Measurements from ENCODE around the gene PDE4D. TPM values are rescaled to one million over a fixed set of nuclear protein-coding genes. Genes with fewer than 3 reads are reported as not detected.
A peak's percentile ranks its signal among the peaks of the same experiment; 100 is the strongest.

Gene PDE4D
- total RNA-seq, 4 donors from 2014 or later, result 35.0 to 121 (median 63.4) TPM

GRCh38 chr5:59040024-59040803 lies 853.3 kb downstream of the PDE4D start:
- no peak for TF ChIP-seq POLR2A (IDR thresholded peaks at IDR 0.05)
- peak; percentile 8 for TF ChIP-seq POLR2AphosphoS5 (IDR thresholded peaks at IDR 0.05)
- no peak for TF ChIP-seq EP300 (IDR thresholded peaks at IDR 0.05)
- H3K27me3 ChIP-seq, result no peaks in the 10 kb centered on the region
- H3K36me3 ChIP-seq, result no peaks in the 10 kb centered on the region
- WGBS, 2 donors (ENCODE audit: low coverage in 1 of 2), result 46 to 57% methylated on average over 4 to 8 of the region's 13 CpGs
- no peaks in the 10 kb centered on the region for H3K9me3 ChIP-seq
- H3K4me3 ChIP-seq, result peak overlapping the region; percentile 45 to 75
- ATAC-seq, result peak; percentile 66
- H3K27ac ChIP-seq, result peak overlapping the region; percentile 1 to 86 (median 76)
- H3K4me1 ChIP-seq, result peaks cover 0 to 61% (median 3%) of the 10 kb centered on the region in 3 donors

GRCh38 chr5:59039296-59040023 lies 854.1 kb downstream of the PDE4D start:
- H3K27me3 ChIP-seq, result no peaks in the 10 kb centered on the region
- H3K4me3 ChIP-seq, result peak overlapping the region; percentile 45 to 75
- peak in 1 of 4 experiments; percentile 2 for TF ChIP-seq CTCF (IDR thresholded peaks at IDR 0.05)
- peak; percentile 62 for TF ChIP-seq POLR2AphosphoS5 (IDR thresholded peaks at IDR 0.05)
- no peak for TF ChIP-seq EP300 (IDR thresholded peaks at IDR 0.05)
- peak; percentile 49 to 60 for TF ChIP-seq POLR2A (IDR thresholded peaks at IDR 0.05)
- no peaks in the 10 kb centered on the region for H3K9me3 ChIP-seq
- ATAC-seq, result peak; percentile 80
- no peaks in the 10 kb centered on the region for H3K36me3 ChIP-seq
- WGBS, 2 donors (ENCODE audit: low coverage in 1 of 2), result 0% methylated on average over 4 to 20 of the region's 87 CpGs
- H3K4me1 ChIP-seq, result peaks cover 0 to 69% (median 3%) of the 10 kb centered on the region in 3 donors
- H3K27ac ChIP-seq, result peak overlapping the region; percentile 1 to 86 (median 76)

- no peaks in the 10 kb centered on the region for H3K9me3 ChIP-seq
- peaks cover 0 to 72% (median 3%) of the 10 kb centered on the region in 3 donors for H3K4me1 ChIP-seq
- H3K27me3 ChIP-seq, result no peaks in the 10 kb centered on the region
- H3K4me3 ChIP-seq, result peak overlapping the region; percentile 45 to 75
- 0 to 60% methylated on average over 2 to 4 of the region's 35 CpGs for WGBS, 2 donors (ENCODE audit: low coverage in 1 of 2)
- no peak for TF ChIP-seq POLR2A (IDR thresholded peaks at IDR 0.05)
- no peak for TF ChIP-seq POLR2AphosphoS5 (IDR thresholded peaks at IDR 0.05)
- TF ChIP-seq EP300 (IDR thresholded peaks at IDR 0.05), result no peak
- no peak for TF ChIP-seq CTCF (IDR thresholded peaks at IDR 0.05)
- H3K27ac ChIP-seq, result peak overlapping the region in 3 of 4 donors; percentile 76 to 86 (median 76)
- H3K36me3 ChIP-seq, result no peaks in the 10 kb centered on the region
- ATAC-seq, result peak; percentile 35
Measured at GRCh38 chr5:59038798-59039295, 854.7 kb downstream of the PDE4D start.

- no peaks in the 10 kb centered on the region for H3K9me3 ChIP-seq
- TF ChIP-seq EP300 (IDR thresholded peaks at IDR 0.05) (no peak), CTCF (IDR thresholded peaks at IDR 0.05) (no peak), POLR2A (IDR thresholded peaks at IDR 0.05) (no peak), POLR2AphosphoS5 (IDR thresholded peaks at IDR 0.05) (no peak)
- 55 to 69% methylated on average over 8 to 9 of the region's 10 CpGs for WGBS, 2 donors (ENCODE audit: low coverage in 1 of 2)
- peaks cover 0 to 72% (median 3%) of the 10 kb centered on the region in 3 donors for H3K4me1 ChIP-seq
- H3K36me3 ChIP-seq, result no peaks in the 10 kb centered on the region
- no peaks in the 10 kb centered on the region for H3K27me3 ChIP-seq
- peak overlapping the region in 3 of 4 donors; percentile 76 to 86 (median 76) for H3K27ac ChIP-seq
- peak overlapping the region; percentile 45 to 75 for H3K4me3 ChIP-seq
- ATAC-seq, result no peak
Measured at GRCh38 chr5:59037941-59038797, 855.4 kb downstream of the PDE4D start.
